HG02610 (cell line): ENCODE data around the gene PLEKHO2.

Experiments used
- ATAC-seq: cut with Tn5 transposase; IDR thresholded peaks from one replicate; pipeline ENCODE4 v1.9.1; 2021; ENCODE audit warnings: mild to moderate bottlenecking, moderate library complexity; ENCODE audit not compliant: unreplicated experiment

Gene PLEKHO2

GRCh38 chr15:64891561-64891960 lies 49.8 kb downstream of the PLEKHO2 start:
- no peak for ATAC-seq

GRCh38 chr15:64892847-64893403 lies 51.2 kb downstream of the PLEKHO2 start:
- ATAC-seq, result no peak

DNA sequence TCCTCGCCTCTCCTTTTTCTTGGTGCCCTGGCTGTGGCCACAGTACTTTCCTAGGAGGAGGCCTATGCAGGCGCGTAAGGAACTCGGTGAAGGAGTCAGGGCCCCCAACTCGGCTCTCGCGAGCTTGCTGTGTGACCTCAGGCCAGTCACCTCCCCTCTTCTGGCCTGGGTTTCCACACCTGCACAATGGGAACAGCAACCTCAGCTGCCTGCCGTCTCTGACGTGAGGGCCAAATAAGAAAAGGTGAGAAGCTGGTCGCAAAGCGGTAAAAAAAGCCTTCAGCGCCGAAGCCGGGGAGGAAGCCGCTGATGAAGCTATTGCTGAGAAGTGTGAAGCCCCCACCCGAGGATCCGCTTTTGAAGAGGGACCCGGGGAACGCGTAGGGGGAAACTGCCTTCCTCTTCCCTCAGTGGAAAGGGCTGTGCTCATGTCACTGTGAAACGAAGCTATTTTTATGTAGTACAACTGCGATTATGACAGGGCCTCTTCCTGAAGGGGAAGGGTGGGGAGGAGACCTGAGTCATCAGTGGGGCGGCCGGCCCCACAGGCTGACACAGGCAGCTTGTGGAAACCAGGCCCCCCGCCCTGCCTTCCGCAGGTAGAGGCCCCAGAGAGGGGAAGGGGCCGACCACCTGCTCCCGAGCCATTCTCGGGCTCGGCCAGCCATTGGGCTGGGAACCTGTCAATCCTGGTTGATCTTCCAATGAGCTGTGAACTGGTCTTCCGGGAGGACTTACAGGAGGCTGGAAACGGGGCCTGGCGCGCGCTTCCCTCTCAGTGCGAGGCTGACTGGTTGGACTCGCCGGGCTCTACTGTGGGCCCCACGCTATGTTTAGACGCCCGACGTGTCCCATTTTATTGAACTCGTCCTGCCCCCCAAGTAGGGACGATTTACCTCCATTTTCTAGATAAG lies 52.0 kb downstream of the PLEKHO2 start:
- peak; percentile 72 for ATAC-seq

DNA sequence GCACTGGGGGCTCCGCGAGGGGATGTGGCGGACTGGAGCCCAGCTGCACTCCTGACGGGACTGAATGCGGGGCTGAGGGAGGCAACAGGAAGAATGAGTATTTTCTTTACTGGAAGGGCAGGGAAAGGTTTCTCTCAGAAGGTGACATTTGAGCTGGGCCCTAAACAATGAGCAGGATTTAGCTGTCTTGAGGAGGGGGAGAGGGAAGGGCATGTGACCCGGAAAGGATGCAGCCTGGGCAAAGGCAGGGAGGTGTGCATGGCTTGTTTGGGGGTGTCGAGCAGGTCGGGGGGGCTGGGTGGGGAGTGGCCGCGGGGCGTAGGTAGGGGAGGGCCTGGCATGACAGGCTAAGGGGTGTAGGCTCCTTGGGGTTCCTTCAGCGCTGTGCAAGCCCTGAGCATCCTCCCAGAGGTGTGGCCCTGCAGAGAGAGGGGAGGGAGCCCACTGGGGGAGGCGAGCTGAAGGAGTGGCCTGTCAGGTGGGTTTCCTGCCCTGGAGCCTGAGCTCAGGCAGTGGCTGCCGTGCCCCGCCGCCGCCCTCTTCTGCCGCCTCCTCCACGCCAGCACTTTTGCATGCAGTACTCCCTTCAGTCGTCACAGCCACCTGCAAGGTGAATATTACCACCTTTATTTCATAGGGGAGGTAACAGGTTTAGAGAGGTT lies 52.8 kb downstream of the PLEKHO2 start:
- peak; percentile 22 for ATAC-seq

DNA sequence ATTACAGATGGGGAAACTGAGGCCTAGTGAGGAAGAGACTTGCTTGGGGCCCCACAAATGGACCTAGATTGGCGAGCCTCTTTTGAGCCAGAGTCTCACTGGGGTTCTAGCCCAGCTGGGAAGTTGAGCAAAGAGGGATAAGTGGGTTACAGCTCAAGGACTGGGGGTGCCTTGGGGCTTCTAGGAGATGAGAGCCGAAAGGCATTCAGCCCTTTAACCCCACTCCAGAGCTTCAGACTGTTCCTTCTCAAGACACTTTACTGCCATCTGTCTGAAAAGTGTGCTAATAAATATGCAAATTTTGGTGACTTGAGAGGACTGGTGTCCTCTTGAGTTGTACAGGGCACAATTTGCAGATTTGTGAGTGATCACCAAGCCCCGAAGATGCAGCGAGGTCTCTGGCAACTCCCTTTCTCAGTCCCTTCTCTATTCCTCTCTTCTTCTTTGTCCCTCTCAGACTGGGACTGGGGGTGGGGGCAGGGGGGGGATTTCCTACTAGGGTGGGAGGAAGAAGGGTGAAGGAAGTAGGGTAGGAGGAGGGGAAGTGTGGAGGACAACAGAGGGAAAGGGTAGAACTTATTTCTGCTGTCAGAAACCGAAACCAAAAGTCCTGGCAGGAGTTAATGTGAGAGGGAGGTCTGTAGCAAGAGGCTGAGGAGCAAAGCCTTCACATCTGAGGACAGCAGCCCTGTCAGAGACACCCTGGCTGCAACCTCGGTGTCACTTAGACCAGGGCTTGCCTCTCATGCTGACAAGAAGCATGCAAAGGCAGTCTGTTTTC lies 53.8 kb downstream of the PLEKHO2 start:
- ATAC-seq, result peak; percentile 23

- no peak for ATAC-seq
These were observed 54.8 kb downstream of the PLEKHO2 start for GRCh38 chr15:64896371-64897069.

DNA sequence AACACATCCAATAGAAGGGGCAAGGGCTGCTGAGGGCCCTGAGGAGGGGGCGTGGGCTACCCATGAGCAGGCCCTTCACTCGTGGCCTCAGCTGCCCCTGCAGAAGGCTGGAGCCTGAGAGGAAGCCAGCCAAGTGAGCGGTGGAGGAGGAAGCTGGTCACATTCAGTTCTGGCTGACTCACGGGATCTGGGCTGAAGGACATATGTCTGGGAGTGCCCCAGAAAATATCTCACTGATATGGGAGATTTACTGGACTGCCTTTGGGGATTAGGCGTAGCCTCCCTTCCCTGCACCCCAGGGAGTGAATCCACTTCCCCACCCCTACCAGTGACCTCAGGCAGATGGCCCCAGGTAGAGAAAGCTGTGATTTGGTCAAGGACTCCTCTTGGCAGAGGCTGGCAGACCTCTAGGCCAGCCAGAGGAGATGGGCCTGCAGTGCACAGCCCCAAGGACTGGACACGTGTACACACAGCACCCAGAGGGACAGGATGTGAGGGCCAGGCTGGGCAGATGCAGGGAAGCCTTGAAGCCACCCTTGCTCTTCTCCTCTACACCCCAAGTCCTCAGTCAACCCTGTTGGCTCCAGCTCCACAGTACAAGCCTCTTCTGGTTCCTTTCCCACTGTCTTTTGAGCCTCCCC lies 55.8 kb downstream of the PLEKHO2 start:
- ATAC-seq, result no peak

DNA sequence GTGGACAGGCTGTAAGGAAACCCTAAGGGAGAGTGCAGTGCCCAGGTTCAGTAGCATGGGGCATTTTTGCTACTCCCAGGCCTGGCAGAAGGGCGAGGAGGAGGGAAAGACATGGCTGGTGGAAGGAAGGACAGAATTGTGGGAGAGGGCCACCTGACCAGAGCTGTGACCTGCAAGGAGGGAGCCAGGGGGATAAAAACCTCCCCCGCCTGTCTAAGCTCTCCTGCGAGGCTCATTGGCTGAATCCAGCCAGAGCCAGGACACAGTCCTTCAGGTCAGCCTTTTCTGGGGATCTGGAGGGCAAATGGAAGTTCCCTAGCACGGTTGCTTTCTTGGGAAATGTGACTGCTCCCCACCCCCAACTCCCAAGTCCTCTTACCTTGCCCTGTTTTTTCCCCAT lies 56.7 kb downstream of the PLEKHO2 start:
- no peak for ATAC-seq

- no peak for ATAC-seq
These were observed 59.4 kb downstream of the PLEKHO2 start for GRCh38 chr15:64901141-64901540.

GRCh38 chr15:64901914-64902313 lies 60.2 kb downstream of the PLEKHO2 start:
- no peak for ATAC-seq

DNA sequence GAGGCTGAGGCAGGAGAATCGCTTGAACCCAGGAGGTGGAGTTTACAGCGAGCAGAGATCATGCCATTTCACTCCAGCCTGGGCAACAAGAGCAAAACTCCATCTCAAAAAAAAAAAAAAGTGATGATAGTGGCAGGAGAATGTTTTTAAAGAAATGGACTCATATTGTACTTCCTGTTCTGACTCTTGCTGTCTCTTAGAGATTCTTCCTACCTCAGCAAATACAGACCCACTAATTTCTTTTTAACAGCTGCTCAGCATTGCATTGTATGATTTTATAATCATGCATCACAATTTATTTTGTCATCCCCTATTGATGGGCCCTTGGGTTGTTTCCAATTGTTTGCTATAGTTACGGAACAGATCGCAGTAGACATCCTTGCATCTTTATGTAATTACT lies 61.1 kb downstream of the PLEKHO2 start:
- ATAC-seq, result no peak

DNA sequence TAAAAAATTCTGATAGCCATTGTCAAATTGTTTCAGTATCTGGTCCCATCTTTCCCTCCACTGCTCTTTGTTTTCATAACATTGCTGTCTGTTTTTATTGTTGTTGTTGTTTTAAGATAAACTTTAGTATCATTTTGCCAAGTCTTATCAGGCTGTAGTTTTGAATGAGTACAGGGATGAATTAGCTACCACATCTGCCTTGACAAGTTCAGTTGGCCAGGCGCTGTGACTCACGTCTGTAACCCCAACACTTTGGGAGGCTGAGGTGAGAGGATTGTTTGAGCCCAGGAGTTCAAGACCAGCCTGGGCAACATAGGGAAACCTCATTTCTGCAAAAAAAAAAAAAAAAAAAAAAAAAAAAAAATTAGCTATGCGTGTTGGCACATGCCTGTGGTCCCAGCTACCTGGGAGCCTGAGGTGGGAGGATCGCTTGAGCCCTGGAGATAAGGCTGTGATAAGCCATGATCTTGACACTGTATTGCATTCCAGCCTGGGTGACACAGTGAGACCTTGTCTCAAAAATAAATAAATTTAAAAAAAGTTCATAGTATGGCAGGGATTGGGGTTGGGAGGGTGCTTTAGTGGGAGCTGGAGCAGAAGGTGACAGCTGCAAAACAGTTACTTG lies 61.7 kb downstream of the PLEKHO2 start:
- ATAC-seq, result no peak

GRCh38 chr15:64904189-64904588 lies 62.5 kb downstream of the PLEKHO2 start:
- no peak for ATAC-seq

DNA sequence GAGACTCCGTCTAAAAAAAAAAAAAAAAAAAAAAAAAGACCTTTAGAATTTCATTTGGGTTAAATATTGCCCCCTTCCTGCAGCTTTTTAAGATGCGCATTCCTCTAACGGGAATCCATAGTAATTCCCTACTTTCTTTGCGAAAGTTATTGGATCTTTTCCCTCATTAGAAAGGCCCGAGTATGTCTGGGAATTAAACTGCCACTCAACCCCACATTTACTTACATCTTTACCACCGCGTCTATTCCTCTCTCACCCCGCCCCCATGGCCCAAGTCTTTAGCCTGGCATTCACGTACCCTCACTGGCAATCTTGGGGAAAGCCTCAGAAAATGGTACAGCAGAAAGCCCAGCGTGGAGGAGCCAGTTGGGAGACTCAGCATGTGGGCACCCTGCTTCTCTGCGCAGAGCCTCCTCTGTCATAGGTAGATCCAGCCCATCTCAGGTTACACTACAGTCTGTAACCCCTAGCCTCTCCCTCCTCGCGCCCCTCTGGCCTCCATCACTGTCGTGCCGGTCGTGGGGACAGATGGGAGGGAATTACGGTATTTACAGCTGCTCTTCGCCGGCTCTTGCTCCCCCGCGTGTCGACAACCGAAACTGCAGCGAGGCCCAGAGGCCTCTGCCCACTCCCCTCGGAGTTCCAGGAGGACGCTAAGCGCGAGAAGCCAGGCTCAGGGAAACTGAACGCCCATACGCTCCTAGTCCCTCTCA lies 63.6 kb downstream of the PLEKHO2 start:
- ATAC-seq, result peak; percentile 74

- ATAC-seq, result no peak
These were observed 64.2 kb downstream of the PLEKHO2 start for GRCh38 chr15:64905941-64906340.

DNA sequence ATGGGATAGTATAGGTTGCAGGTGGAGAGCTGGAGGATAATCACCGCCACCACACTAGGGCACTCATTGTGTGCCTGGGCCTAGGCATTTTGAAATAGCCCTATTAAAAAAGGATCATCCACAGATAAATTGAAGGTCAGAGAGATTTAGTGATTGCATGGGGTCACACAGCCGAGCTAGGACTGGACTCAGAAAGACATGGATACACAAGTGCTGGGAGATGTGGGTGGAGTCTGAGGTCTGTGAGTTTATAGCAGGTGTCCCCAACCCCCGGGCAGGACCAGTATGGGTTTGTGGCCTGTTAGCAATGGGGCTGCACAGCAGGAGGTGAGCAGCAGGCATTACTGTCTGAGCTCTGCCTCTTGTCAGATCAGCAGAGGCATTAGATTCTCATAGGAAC lies 64.7 kb downstream of the PLEKHO2 start:
- no peak for ATAC-seq

DNA sequence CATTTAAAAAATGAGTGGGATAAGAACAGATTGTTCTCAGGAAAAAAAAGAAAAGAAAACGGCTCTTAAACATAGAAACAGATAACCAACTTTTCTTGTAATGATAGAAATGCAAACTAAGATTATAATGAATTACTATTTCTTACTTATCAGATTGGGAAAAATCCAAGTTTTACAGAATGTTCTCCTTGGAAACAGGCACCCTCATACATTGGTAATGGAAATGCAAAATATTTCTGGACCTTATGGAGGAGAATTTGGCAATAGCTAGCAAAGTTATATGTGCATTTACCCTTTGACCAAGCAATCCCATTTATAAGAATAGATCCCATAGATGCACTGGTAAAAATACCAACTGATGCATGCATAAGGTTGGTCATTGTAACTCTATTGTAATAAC lies 66.3 kb downstream of the PLEKHO2 start:
- no peak for ATAC-seq

DNA sequence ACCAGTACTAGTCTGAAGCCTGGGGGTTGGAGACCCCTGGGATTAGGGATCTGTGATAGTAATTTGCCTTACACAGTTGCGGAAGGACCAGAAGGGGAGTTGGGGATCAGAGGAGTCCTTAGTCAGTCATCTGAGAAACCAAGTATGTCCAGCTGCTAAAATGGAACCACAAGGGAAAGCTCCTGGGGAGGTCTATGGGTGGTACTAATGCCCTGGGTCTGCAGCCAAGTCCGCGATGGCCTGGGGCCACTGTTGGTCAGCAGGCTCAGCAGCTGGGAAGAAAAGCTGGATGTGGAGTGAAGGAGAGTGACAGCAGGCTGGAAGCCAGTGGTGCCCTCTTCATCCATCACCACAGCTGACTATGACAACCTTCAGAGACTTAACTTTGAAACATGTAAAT lies 67.8 kb downstream of the PLEKHO2 start:
- ATAC-seq, result no peak
